ENCODE measurements around the gene PTGR3.

DNA sequence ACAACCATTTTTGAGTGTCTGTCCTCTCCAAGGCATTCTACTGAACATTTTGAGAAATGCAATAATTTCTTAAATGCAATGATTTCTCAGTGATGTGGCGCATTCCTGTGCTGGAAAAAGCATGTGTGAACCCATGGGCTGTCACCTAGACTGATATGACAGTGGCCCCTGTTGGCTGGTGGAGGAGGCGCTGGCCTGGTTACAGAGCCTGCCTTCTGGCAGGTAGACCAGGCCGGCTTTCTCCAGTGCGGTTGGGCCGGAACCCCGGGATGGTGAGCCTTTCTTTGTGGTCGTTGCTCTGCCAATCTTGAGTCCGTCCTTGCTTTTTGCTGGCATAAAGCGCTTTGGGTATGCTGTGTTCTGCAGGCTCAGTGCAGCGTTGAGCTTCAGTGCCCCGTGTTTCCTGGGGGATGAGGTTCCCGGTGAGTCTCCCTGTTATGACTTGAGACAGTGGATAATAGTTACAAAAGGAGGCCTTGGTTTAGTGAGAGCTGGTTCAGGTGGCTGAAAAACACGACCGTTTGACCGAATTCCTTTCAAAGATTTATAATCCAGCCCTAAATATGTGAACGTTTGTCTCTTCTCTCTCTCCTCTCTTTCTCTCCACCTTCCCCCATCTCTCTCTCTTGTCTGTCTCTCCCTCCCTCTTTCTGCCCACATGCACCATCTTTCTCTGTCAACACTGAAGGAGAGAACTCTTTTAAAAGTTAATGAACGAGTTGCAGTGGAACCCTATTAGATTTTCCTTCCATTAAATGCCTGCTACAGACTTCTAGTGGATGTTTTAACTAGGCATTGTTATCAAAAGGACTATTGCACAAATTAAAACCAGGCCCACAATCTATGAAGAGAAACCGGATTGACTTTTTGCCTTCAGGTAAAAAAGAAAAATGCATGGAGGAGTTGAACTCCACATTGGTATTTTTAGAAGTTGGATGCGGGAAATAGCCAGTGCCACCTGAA is 35.7 kb upstream of the PTGR3 start:
- TF ChIP-seq, protein P1, sequence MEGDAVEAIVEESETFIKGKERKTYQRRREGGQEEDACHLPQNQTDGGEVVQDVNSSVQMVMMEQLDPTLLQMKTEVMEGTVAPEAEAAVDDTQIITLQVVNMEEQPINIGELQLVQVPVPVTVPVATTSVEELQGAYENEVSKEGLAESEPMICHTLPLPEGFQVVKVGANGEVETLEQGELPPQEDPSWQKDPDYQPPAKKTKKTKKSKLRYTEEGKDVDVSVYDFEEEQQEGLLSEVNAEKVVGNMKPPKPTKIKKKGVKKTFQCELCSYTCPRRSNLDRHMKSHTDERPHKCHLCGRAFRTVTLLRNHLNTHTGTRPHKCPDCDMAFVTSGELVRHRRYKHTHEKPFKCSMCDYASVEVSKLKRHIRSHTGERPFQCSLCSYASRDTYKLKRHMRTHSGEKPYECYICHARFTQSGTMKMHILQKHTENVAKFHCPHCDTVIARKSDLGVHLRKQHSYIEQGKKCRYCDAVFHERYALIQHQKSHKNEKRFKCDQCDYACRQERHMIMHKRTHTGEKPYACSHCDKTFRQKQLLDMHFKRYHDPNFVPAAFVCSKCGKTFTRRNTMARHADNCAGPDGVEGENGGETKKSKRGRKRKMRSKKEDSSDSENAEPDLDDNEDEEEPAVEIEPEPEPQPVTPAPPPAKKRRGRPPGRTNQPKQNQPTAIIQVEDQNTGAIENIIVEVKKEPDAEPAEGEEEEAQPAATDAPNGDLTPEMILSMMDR (IDR thresholded peaks at IDR 0.05; ENCODE audit: low read length), result peak; percentile 28; the same call in 1 of the 2 replicates
- no peak for TF ChIP-seq EZH2 (IDR thresholded peaks at IDR 0.05; ENCODE audit: borderline replicate concordance, low read length)

Data from OCI-LY1 (cell line).